HG03457 (cell line): Measurements from ENCODE around the gene HYAL1.

ENCODE experiments used
- ATAC-seq: cut with Tn5 transposase; IDR thresholded peaks from one replicate; pipeline ENCODE4 v1.9.1; 2021; ENCODE audit warnings: moderate number of reproducible peaks; ENCODE audit not compliant: unreplicated experiment

The HYAL1 gene

GRCh38 chr3:50334339-50335075, 31.1 kb upstream of the HYAL1 start:
- no peak for ATAC-seq

DNA sequence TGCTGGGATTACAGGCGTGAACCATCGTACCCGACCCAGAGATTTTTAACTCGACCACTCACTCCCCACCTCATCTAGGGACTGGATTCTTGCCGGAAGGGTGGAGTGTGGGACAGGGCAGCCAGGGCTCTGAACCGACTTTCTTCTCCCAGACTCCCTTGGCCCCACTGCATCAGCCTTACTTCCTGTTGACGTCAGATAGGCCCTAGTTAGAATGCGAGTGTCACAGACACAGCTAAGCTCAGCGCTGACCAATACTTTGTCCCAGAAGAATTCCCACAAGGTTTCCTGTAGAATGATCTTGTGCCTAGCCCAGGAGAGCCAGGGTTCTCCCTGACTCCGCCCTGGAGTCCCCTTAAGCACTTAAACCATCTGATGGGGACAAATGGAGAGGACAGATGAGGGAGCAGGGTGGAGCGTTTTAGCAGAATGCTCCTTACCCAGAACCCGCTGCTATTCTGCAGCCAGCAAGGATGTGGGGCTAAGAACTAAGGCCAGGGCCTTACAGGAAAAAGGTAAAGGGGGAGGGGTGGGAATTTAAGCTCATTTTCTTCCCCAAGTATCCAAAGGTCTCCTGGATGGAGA, 30.5 kb upstream of the HYAL1 start:
- no peak for ATAC-seq

GRCh38 chr3:50331364-50331907, 28.1 kb upstream of the HYAL1 start:
- ATAC-seq = no peak

DNA sequence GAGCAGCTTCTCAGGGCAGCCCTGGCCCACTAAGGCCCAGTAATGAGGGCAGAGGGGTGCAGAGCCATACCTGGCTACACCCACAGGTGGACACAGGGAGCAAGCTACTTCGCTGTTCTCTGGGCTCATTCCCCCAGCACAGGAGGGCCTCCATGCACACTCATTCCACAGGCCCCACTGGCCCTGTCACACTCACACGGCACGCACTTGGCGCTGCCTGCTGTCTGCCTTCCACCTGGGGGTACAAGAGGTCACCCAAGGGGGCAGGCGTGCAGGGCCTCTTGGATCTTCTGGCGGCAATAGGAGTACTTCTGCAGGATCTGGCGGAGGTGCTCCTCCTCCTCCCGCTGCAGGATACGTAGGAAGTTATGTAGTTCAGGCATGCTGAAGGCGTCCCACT, 27.0 kb upstream of the HYAL1 start:
- no peak for ATAC-seq

GRCh38 chr3:50327943-50328691, 24.7 kb upstream of the HYAL1 start, which contains the start of gene TUSC2:
Gene TUSC2 (minus strand): TSS chr3:50328223. CDS start chr3:50328099, 124 bp downstream.
- peak; percentile 64 for ATAC-seq

DNA sequence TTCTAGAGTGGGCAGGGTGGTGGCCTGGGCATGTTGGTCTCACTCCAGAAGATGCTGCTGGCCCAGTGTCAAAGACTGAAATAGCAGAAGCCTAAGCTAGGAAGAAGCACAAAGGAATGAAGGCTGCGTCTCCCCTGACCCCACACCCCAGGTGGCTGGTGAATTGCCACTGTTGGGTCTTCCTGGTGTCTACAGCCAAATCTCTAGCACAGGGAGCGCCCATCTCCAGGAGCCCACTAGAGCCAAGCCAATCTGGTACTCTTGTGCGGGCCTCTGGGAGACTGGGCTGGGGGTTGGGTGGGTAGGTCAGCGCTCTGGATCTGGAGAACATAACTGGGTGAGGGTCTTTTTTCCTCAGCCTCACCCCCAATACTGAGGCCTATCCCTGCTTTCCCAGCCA, 23.8 kb upstream of the HYAL1 start:
- ATAC-seq = no peak

- no peak for ATAC-seq
These were observed 22.8 kb upstream of the HYAL1 start for GRCh38 chr3:50326182-50326541.

- no peak for ATAC-seq
These were observed 22.3 kb upstream of the HYAL1 start for GRCh38 chr3:50325497-50326181.

DNA sequence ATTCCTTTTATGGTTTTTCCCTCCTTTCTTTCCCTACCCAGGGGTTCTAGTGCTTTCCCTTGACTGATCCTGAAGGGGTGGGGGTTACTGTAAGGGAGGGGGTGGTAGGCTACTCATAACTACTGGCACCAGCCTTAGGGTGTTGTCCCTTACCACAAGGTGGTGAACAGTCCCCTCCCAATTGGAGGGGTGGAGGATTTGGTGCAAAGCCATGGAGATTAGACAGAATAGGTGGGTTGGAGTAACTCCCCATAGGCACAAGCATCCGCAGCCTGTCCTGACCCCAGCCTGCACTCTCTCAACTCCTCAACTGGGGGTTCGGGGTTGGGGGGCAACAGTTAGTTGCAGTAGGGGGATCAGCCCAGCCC, 21.7 kb upstream of the HYAL1 start:
- no peak for ATAC-seq

- ATAC-seq = no peak
These were observed 21.2 kb upstream of the HYAL1 start for GRCh38 chr3:50324351-50325112.

DNA sequence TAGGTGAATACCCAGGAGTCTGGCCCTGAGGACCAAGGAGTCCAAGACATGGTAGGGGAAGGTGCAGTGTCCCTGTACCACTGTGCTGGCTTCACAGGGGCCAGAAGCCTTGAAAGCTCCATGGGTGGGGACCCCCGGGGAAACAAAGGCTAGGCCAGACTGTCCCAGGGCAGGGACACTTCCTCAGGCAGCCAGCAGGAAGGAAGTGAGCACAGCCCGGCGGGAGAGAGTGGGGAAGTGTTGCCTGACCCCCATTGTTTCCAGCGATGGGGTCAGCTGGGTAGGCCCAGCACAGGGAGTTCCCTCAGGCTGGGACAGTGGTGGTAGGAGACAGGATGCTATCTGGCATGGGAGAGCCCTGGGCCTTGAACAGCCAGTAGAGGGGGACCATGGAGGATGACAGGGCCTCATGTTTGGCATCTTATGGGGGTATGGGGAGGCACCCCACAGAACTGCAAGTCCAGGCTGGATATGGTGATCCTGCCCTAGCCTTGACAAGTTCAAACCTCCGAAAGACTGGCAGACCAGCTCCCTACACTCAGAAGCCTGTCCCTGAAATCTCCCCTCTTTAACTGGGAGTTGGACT, 20.3 kb upstream of the HYAL1 start:
- ATAC-seq = no peak

DNA sequence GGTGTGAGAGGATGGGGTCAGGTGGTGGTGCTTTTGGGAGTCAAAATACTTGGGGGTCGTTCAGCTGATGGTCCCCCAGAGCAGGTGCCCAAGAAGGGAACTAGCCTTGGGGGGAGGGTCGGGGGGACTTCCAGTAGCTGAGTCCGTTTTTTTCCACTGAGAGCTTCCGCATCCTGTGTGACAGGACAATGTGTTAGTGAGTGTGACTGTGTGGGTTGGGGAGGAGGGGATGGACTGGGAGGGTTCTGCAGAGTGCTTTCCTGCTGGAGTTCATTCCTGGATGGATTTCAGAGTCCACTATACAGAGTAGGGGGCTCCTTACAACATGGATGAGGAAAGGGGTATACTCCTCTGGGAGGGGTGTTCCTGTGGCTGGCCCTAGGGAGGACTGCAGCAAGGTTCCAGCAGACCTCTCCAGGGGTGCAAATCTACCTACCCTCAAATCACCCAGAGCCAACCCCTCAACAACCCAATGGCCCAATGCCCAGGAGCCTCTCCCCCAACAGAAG, 19.8 kb upstream of the HYAL1 start:
- no peak for ATAC-seq

- no peak for ATAC-seq
These were observed 19.2 kb upstream of the HYAL1 start, which contains the start of gene HYAL2 for GRCh38 chr3:50322386-50323091. Gene HYAL2 (minus strand): TSS chr3:50322745. CDS start chr3:50320489, 2,256 bp downstream.

DNA sequence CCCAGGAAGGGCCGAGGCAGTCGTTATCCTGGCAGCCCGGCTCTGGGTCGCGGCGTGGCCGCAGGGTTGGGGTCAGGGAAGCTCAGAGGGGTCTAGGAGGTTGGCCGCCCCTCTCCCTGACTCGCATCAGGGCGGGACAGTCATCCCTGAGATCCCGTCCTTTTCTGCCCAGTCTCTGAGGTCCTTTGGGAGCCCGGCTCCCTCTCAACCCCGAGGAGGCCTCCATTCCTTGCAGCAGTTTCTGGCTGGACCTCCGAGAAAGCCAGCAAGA, 18.7 kb upstream of the HYAL1 start:
- ATAC-seq = no peak

- ATAC-seq = peak; percentile 47
These were observed 18.2 kb upstream of the HYAL1 start for GRCh38 chr3:50321336-50322114.

DNA sequence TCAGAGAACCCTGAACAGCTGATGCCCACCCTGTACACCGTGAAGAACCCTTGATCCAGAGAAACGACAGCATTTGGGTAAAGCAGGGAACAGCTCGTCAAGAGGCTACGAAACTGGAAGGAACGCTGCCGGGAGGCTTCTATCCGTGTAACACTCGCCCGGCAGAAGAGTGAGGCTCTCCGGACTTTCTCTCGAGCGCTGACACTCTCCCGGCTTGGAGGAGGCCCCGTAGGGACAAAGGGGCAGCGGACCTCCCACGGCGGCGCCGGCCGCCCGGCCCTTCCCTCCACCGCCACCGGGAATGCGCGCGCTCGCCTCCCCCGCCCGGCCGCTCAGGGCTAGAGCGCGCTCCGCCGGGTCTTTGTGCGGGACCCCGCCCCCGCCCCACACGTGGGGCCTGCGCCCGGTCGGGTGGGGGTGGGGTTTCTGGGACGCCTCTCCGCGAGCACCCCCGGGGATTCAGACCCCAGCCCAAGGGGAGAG, 17.5 kb upstream of the HYAL1 start:
- ATAC-seq = peak; percentile 24

DNA sequence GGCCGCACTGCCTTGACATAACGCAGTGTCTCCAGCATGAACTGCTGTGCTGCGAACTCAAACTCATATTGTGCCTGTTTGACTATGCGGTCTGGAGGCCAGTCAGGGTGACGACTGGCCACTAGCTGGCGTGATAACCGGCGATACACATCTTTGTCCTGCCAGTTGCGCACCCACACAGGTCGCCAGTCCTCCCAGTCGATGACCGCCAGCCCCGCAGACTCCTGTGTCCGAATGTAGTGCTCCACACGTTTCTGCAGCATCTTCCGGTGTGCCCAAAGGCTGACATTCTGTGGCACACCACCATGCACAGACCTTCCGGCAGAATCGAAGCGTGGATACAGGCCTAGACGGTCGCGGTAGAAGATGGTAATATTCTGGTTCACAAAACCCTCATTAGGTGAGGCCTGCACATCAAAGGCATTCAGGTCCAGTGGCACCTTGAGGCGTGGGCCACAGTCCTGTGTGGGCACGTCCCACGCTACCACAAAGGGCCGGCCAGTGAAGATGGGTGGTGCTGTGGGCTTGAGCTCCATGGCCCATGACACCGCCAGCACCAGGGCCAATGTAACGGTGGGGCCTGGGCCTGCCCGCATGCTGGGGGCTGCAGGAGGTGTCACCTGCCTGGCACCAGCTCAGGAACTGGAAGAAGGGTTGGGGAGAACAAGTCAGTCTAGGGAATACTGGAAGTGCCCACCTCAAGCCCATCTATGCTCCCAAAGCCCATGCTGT, 16.7 kb upstream of the HYAL1 start:
- ATAC-seq = no peak
